HEK293 (cell line): Measurements from ENCODE around the gene SMCHD1.
"Not testable (repeated sequence)": the region's sequence is repeated elsewhere in the genome, so short reads cannot be mapped to it uniquely, and the experiment has no call there.

Experiments
- CTCF ChIP-seq: fragments of 450-650 bp; formaldehyde crosslinking; IDR thresholded peaks from 2 replicates; pipeline ENCODE4 v1.5.1; 2016; ENCODE audit warnings: missing biosample characterization, missing genetic modification characterization
- GLI4 ChIP-seq: fragments of 450-650 bp; formaldehyde crosslinking; IDR thresholded peaks from 2 replicates; pipeline ENCODE4 v1.5.1; 2016; ENCODE audit warnings: missing biosample characterization, missing genetic modification characterization
- ZBTB6 ChIP-seq: fragments of 450-650 bp; formaldehyde crosslinking; IDR thresholded peaks from 2 replicates; pipeline ENCODE4 v1.5.1; 2017; ENCODE audit warnings: missing biosample characterization, missing genetic modification characterization
- ZNF121 ChIP-seq: fragments of 450-650 bp; formaldehyde crosslinking; IDR thresholded peaks from 2 replicates; pipeline ENCODE4 v1.5.1; 2016; ENCODE audit warnings: missing biosample characterization, missing genetic modification characterization
- ZNF302 ChIP-seq: fragments of 450-650 bp; formaldehyde crosslinking; IDR thresholded peaks from 2 replicates; pipeline ENCODE4 v1.5.1; 2016; ENCODE audit warnings: missing biosample characterization, missing genetic modification characterization, low read depth
- ZNF398 ChIP-seq: fragments of 450-650 bp; formaldehyde crosslinking; IDR thresholded peaks from 2 replicates; pipeline ENCODE4 v1.5.1; 2017; ENCODE audit warnings: missing biosample characterization, missing genetic modification characterization
- ZNF777 ChIP-seq: fragments of 450-650 bp; formaldehyde crosslinking; IDR thresholded peaks from 2 replicates; pipeline ENCODE4 v1.5.1; 2017; ENCODE audit warnings: missing biosample characterization, missing genetic modification characterization, borderline replicate concordance
- ZNF837 ChIP-seq: fragments of 450-650 bp; formaldehyde crosslinking; IDR thresholded peaks from 2 replicates; pipeline ENCODE4 v1.5.1; 2016; ENCODE audit warnings: missing biosample characterization, missing genetic modification characterization
- ZXDB ChIP-seq: fragments of 450-650 bp; formaldehyde crosslinking; IDR thresholded peaks from 2 replicates; pipeline ENCODE4 v1.5.1; 2016; ENCODE audit warnings: missing biosample characterization, missing genetic modification characterization

DNA sequence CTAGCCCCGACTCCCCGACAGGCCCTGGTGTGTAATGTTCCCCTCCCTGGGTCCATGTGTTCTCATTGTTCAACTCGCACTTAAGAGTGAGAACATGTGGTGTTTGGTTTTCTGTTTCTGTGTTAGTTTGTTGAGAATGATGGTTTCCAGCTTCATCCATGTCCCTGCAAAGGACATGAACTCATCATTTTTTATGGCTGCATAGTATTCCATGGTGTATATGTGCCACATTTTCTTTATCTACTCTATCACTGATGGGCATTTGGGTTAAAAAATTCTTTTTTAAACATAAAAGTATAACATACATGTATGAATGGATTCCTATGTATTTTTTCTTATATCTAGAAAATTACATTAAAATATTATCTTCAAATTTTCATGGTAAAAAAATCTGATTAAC is 84.6 kb downstream of the SMCHD1 start:
- TF ChIP-seq CTCF (tag by site-specific recombination); ZNF398; ZXDB (tag by site-specific recombination); ZNF302; ZNF837 (tag by site-specific recombination); GLI4 (tag by site-specific recombination); ZNF777; ZNF121; ZBTB6 (tag by site-specific recombination): not testable (repeated sequence)
